HepG2 (cell line): ENCODE measurements around the gene NAGS. TPM values are rescaled to one million over a fixed set of nuclear protein-coding genes. Genes with fewer than 3 reads are reported as not detected.

Experiments used
- ATAC-seq: fragments of 200-7000 bp; cut with Tn5 transposase; 3 replicates; pipeline ENCODE4 v1.9.1; 2020; ENCODE audit warnings: mild to moderate bottlenecking, moderate library complexity
- BruUV-seq: library from RNA; stranded (reverse); fragments of 400-500 nt; replicated peaks from 2 replicates; lab custom pipeline; 2021; lab: Mats Ljungman, UMichigan
- CTCF ChIA-PET: fragments of 300-600 bp; formaldehyde crosslinking; extraction: SDS; loops from one replicate; lab custom pipeline; 2021; ENCODE audit warnings: low total read pairs, inconsistent platforms, low intra/inter-chr PET ratio; lab: Yijun Ruan, JAX
- POLR2A ChIA-PET: fragments of 350-600 bp; sonication (Branson Sonifier 250); formaldehyde crosslinking; loops from one replicate; lab custom pipeline; 2020; ENCODE audit warnings: antibody characterized with exemption, inconsistent platforms; lab: Yijun Ruan, JAX
- DNase-seq: peaks from one replicate; pipeline ENCODE4 v3.0.0-alpha.2; 2015; ENCODE audit warnings: low spot score
- FAIRE-seq: peaks from 3 replicates; lab custom pipeline; 2011; peaks lifted over from hg19 to GRCh38; lab: Jason Lieb, UNC
- H2AFZ ChIP-seq: one replicate; pipeline ENCODE4 v1.6.1; 2011; ENCODE audit warnings: low read length, inconsistent platforms
- H3K27ac ChIP-seq: fragments of 300-600 bp; 3 replicates; pipeline ENCODE4 v1.8.0; 2011; ENCODE audit warnings: mixed run types, mild to moderate bottlenecking, mixed read lengths, low read length, inconsistent platforms; ENCODE audit not compliant: insufficient read depth; ENCODE audit errors: extremely low read length
- H3K27me3 ChIP-seq, 2 experiments: fragments of 200-600 bp in 1 of 2; 2 replicates in 1 of 2; 3 replicates in 1 of 2; pipeline versions ENCODE4 v1.6.0 to v1.8.0; 2011; ENCODE audit warnings: low read length in 2 of 2, mild to moderate bottlenecking in 2 of 2, moderate library complexity in 2 of 2, inconsistent platforms in 1 of 2; ENCODE audit not compliant: insufficient read depth in 2 of 2, control insufficient read depth in 1 of 2
- H3K36me3 ChIP-seq, 2 experiments: fragments of 200-600 bp in 1 of 2; replicated peaks in 1 of 2; 2 replicates in 1 of 2; 3 replicates in 1 of 2; pipeline versions ENCODE4 v1.5.1 to v1.8.0; 2011; ENCODE audit warnings: low read length in 2 of 2, inconsistent platforms in 1 of 2; ENCODE audit not compliant: insufficient read depth in 2 of 2, control insufficient read depth in 1 of 2
- H3K4me1 ChIP-seq: 2 replicates; pipeline ENCODE4 v1.5.1; 2012; ENCODE audit warnings: low read length, inconsistent platforms; ENCODE audit not compliant: insufficient read depth
- H3K4me2 ChIP-seq: 2 replicates; pipeline ENCODE4 v1.6.0; 2011; ENCODE audit warnings: low read depth, low read length, inconsistent platforms
- H3K4me3 ChIP-seq, 3 experiments: fragments of 200-600 bp in 1 of 3; sonication (generic), shearing (Covaris generic) in 1 of 3; replicated peaks in 1 of 3; 2 replicates each; pipeline ENCODE4 v1.5.1; 2011 to 2016; ENCODE audit warnings: low read length in 3 of 3, inconsistent platforms in 2 of 3, low read depth in 2 of 3, mild to moderate bottlenecking in 2 of 3, control low read depth in 1 of 3, mixed read lengths in 1 of 3; ENCODE audit not compliant: insufficient read depth in 1 of 3
- H3K79me2 ChIP-seq: one replicate; pipeline ENCODE4 v1.6.1; 2011; ENCODE audit warnings: low read length, inconsistent platforms; ENCODE audit not compliant: insufficient read depth
- H3K9ac ChIP-seq: 2 replicates; pipeline ENCODE4 v1.6.0; 2011; ENCODE audit warnings: mild to moderate bottlenecking, low read depth, low read length, inconsistent platforms; ENCODE audit not compliant: insufficient read depth
- H3K9me3 ChIP-seq: 2 replicates; pipeline ENCODE4 v1.5.1; 2012; ENCODE audit warnings: mild to moderate bottlenecking, low read length
- H4K20me1 ChIP-seq: 2 replicates; pipeline ENCODE4 v1.6.0; 2011; ENCODE audit warnings: inconsistent platforms, mild to moderate bottlenecking, low read length, moderate library complexity; ENCODE audit not compliant: insufficient read depth
- AKNA ChIP-seq: sonication (generic); formaldehyde crosslinking; IDR thresholded peaks from 2 replicates; pipeline ENCODE4 v1.4.0; 2020; ENCODE audit warnings: missing genetic modification reagents, borderline replicate concordance
- ATF7 ChIP-seq, 2 experiments: fragments of 450-650 bp in 1 of 2; sonication (generic) in 1 of 2; formaldehyde crosslinking in 1 of 2; IDR thresholded peaks; 2 replicates each; pipeline versions ENCODE4 v1.4.0 to v1.6.1; 2016 to 2020; ENCODE audit warnings: antibody characterized with exemption in 1 of 2, mild to moderate bottlenecking in 1 of 2, missing genetic modification reagents in 1 of 2
- FOXO4 ChIP-seq: sonication (generic); formaldehyde crosslinking; conservative IDR thresholded peaks from 2 replicates; pipeline ENCODE4 v1.8.1; 2023; ENCODE audit warnings: missing genetic modification reagents
- PAWR ChIP-seq: sonication (generic); formaldehyde crosslinking; IDR thresholded peaks from 2 replicates; pipeline ENCODE4 v1.4.0; 2020; ENCODE audit warnings: missing genetic modification reagents, mild to moderate bottlenecking, borderline replicate concordance
- TCF12 ChIP-seq, 2 experiments: fragments of 450-650 bp in 1 of 2; sonication (generic) in 1 of 2; formaldehyde crosslinking in 1 of 2; IDR thresholded peaks; 2 replicates each; pipeline versions ENCODE4 v1.6.1 to v1.8.0; 2017 to 2022; ENCODE audit warnings: antibody characterized with exemption in 1 of 2, mild to moderate bottlenecking in 1 of 2, missing genetic modification reagents in 1 of 2, moderate library complexity in 1 of 2
- ZFP90 ChIP-seq: sonication (generic); formaldehyde crosslinking; IDR thresholded peaks from 2 replicates; pipeline ENCODE4 v1.8.0; 2022; ENCODE audit warnings: missing genetic modification reagents, mild to moderate bottlenecking, inconsistent platforms, borderline replicate concordance
- ZNF281 ChIP-seq: sonication (generic); formaldehyde crosslinking; IDR thresholded peaks from 2 replicates; pipeline ENCODE4 v1.4.0; 2020; ENCODE audit warnings: missing genetic modification reagents, borderline replicate concordance
- ZNF513 ChIP-seq: sonication (generic); formaldehyde crosslinking; conservative IDR thresholded peaks from 2 replicates; pipeline ENCODE4 v1.5.0; 2020; ENCODE audit warnings: missing genetic modification reagents
- ZNF670 ChIP-seq: sonication (generic); formaldehyde crosslinking; IDR thresholded peaks from 2 replicates; pipeline ENCODE4 v1.8.0; 2022; ENCODE audit warnings: mild to moderate bottlenecking, missing genetic modification reagents, borderline replicate concordance
- WGBS: methylation state at CpG from one replicate; pipeline ENCODE4 v1.1.6; 2017; ENCODE audit warnings: low lambda C conversion rate; 5-methylcytosine and 5-hydroxymethylcytosine counted together
- in situ Hi-C: cut with HindIII; loops from 2 replicates; pipeline ENCODE4 v1.10.0; 2017; ENCODE audit warnings: low pct_unique_long_range_greater_than_20kb; ENCODE audit not compliant: extremely low pct_ligation_motif_present
- intact Hi-C: fragments of 100-400 bp; cut with micrococcal nuclease; formaldehyde crosslinking; loops from one replicate; pipeline ENCODE4 v1.10.0; 2022; ENCODE audit not compliant: unreplicated experiment
- polyA plus RNA-seq, 8 experiments: library from polyadenylated mRNA; depleted of rRNA in 3 of 8; stranded (reverse) in 7 of 8; unstranded in 1 of 8; fragments of >200 nt; fragmentation: Illumina TruSeq in 4 of 8; extraction: Trizol in 4 of 8; gene quantifications; 2 replicates each; pipeline versions ENCODE4 v1.2.1 to v1.2.3, GENCODE V29; 2011 to 2016; ENCODE audit warnings: low read depth in 4 of 8, missing spikeins in 1 of 8, mixed read lengths in 1 of 8; ENCODE audit not compliant: insufficient read depth in 1 of 8
- total RNA-seq, 5 experiments: library from RNA; depleted of rRNA; stranded (reverse); fragments of >200 nt; fragmentation: Illumina TruSeq; extraction: Trizol; gene quantifications; 2 replicates each; pipeline ENCODE4 v1.2.3, GENCODE V29; 2016; ENCODE audit warnings: low read depth in 1 of 5

Gene NAGS
- total and polyA plus RNA-seq, 2 of the 13 experiments (the other 11 are each of a cell fraction or from before 2014, with no cell fraction given) = 4.3 to 5.1 TPM

GRCh38 chr17:44014133-44014436 lies 9.7 kb downstream of the NAGS start:
- peaks cover 40% of the 10 kb centered on the region for H3K4me1 ChIP-seq
- peak overlapping the region; percentile 97 for H3K4me2 ChIP-seq
- peaks cover 3 to 12% of the 10 kb centered on the region in 2 experiments; a peak in 2 of 5 replicates for H3K36me3 ChIP-seq
- peak overlapping the region; percentile 95 for H3K9ac ChIP-seq
- intact Hi-C loops (loop anchor here (2.0 kb wide), 1 partner anchor 13 kb away; no protein-coding TSS in a partner anchor), in situ Hi-C loops (no loop called here)
- H2AFZ ChIP-seq = no peak overlapping the region
- ChIA-PET POLR2A (interaction anchor here (0.7 to 1.8 kb wide), 13 partner anchors 11 to 172 kb away, joined by 3 to 39 read pairs (median 4); partner anchors contain the start of genes G6PC3, HDAC5, LSM12 and NAGS), CTCF (no interaction called here)
- H3K4me3 ChIP-seq = peak overlapping the region; percentile 92 to 98 (median 93)
- peak; percentile 73 for ATAC-seq
- BruUV-seq = no TSS peak
- peaks cover 8% of the 10 kb centered on the region for H3K79me2 ChIP-seq
- peak; percentile 65 for DNase-seq
- peak overlapping the region; percentile 88 for H3K27ac ChIP-seq
- 16% methylated on average over 12 of the region's 12 CpGs for WGBS
- H3K9me3 ChIP-seq = no peaks in the 10 kb centered on the region
- H3K27me3 ChIP-seq = no peaks in the 10 kb centered on the region; a peak in 1 of 5 replicates
- H4K20me1 ChIP-seq = no peaks in the 10 kb centered on the region
- peak; percentile 12 for FAIRE-seq
- TF ChIP-seq ZNF513 (CRISPR knock-in tag) (no peak), TCF12 (IDR thresholded peaks at IDR 0.05) (no peak), TCF12 (CRISPR knock-in tag; IDR thresholded peaks at IDR 0.05) (no peak), PAWR (0 out of 2 replicates have a peak, but pooled peaks have one; percentile 73), ZNF670 (CRISPR knock-in tag) (0 out of 2 replicates have a peak, but pooled peaks have one; percentile 6), FOXO4 (CRISPR knock-in tag) (no peak), AKNA (CRISPR knock-in tag) (no peak), ZNF281 (CRISPR knock-in tag) (no peak), ATF7 (IDR thresholded peaks at IDR 0.05) (no peak), ATF7 (CRISPR knock-in tag; IDR thresholded peaks at IDR 0.05) (no peak), ZFP90 (CRISPR knock-in tag) (no peak)
